SU-DHL-6 (cell line): ENCODE data around the gene BTBD9.

Experiments used
- H2AFZ ChIP-seq: fragments of 200-600 bp; sonication (generic); 2 replicates; pipeline ENCODE4 v1.6.1; 2014; ENCODE audit warnings: low read depth, mild to moderate bottlenecking, moderate library complexity, mixed read lengths, antibody characterized with exemption, low read length; ENCODE audit not compliant: severe bottlenecking
- H3F3A ChIP-seq: fragments of 200-600 bp; shearing (Covaris generic); 2 replicates; pipeline ENCODE4 v1.6.0; 2016; ENCODE audit warnings: antibody characterized with exemption, mild to moderate bottlenecking; ENCODE audit not compliant: insufficient read depth
- H3K27ac ChIP-seq: fragments of 200-600 bp; sonication (generic); 2 replicates; pipeline ENCODE4 v1.5.1; 2016; ENCODE audit warnings: low read depth, mild to moderate bottlenecking, low read length, moderate library complexity, mixed read lengths
- H3K27me3 ChIP-seq: fragments of 200-600 bp; sonication (generic), shearing (Covaris generic); 2 replicates; pipeline ENCODE4 v1.6.0; 2014; ENCODE audit warnings: mild to moderate bottlenecking, low read length
- H3K36me3 ChIP-seq: fragments of 200-600 bp; sonication (generic); 2 replicates; pipeline ENCODE4 v1.6.1; 2014; ENCODE audit warnings: mild to moderate bottlenecking, low read length, mixed read lengths
- H3K4me2 ChIP-seq: fragments of 300-600, 200-600 bp; shearing (Covaris generic), sonication (generic); 2 replicates; pipeline ENCODE4 v1.6.0; 2014; ENCODE audit warnings: low read length, low read depth, mild to moderate bottlenecking; ENCODE audit not compliant: poor library complexity, severe bottlenecking
- H3K4me3 ChIP-seq: fragments of 200-600 bp; sonication (generic); 2 replicates; pipeline ENCODE4 v1.5.1; 2014; ENCODE audit warnings: antibody characterized with exemption, low read length, mild to moderate bottlenecking, mixed read lengths; ENCODE audit not compliant: insufficient read depth, poor library complexity, severe bottlenecking
- H3K79me2 ChIP-seq: fragments of 200-600 bp; sonication (generic); 2 replicates; pipeline ENCODE4 v1.6.1; 2014; ENCODE audit warnings: mild to moderate bottlenecking, low read length, moderate library complexity; ENCODE audit not compliant: insufficient read depth
- H3K9ac ChIP-seq: fragments of 200-600 bp; sonication (generic); 2 replicates; pipeline ENCODE4 v1.7.0; 2014; ENCODE audit warnings: mild to moderate bottlenecking, low read length
- H3K9me2 ChIP-seq: fragments of 200-600 bp; sonication (generic); replicated peaks from 2 replicates; pipeline ENCODE4 v1.6.1; 2014; ENCODE audit warnings: low read length; ENCODE audit not compliant: insufficient read depth
- H3K9me3 ChIP-seq: fragments of 200-600 bp; sonication (generic); 2 replicates; pipeline ENCODE4 v1.6.1; 2014; ENCODE audit warnings: low read length, mixed read lengths; ENCODE audit not compliant: insufficient read depth
- H4K20me1 ChIP-seq: fragments of 200-600 bp; sonication (generic); 2 replicates; pipeline ENCODE4 v1.6.1; 2014; ENCODE audit warnings: low read depth, mild to moderate bottlenecking, antibody characterized with exemption, low read length, moderate library complexity, mixed read lengths
- CTCF ChIP-seq: fragments of 200-600 bp; sonication (generic); IDR thresholded peaks from one replicate; pipeline ENCODE4 v1.5.1; 2017; ENCODE audit warnings: antibody characterized with exemption, mild to moderate bottlenecking, low read length, moderate library complexity; ENCODE audit not compliant: insufficient read depth, poor library complexity, severe bottlenecking
- EZH2phosphoT487 ChIP-seq: fragments of 200-600 bp; sonication (generic), shearing (Covaris generic); conservative IDR thresholded peaks from 2 replicates; pipeline ENCODE4 v1.6.1; 2018; ENCODE audit warnings: mild to moderate bottlenecking, antibody characterized with exemption, low read length, moderate library complexity, mixed read lengths

Gene BTBD9

GRCh38 chr6:38593409-38593808 is 46.3 kb downstream of the BTBD9 start:
- Histone ChIP-seq H3K4me2 (no peak overlapping the region), H3K27ac (no peak overlapping the region), H3K9me2 (no peaks in the 10 kb centered on the region), H2AFZ (no peak overlapping the region), H4K20me1 (no peaks in the 10 kb centered on the region), H3K9ac (no peak overlapping the region), H3K27me3 (no peaks in the 10 kb centered on the region), H3K4me3 (no peak overlapping the region), H3K9me3 (no peaks in the 10 kb centered on the region), H3K79me2 (no peaks in the 10 kb centered on the region), H3K36me3 (no peaks in the 10 kb centered on the region), H3F3A (no peaks in the 10 kb centered on the region)
- TF ChIP-seq CTCF, result no peak
- TF ChIP-seq EZH2phosphoT487, result no peak

DNA sequence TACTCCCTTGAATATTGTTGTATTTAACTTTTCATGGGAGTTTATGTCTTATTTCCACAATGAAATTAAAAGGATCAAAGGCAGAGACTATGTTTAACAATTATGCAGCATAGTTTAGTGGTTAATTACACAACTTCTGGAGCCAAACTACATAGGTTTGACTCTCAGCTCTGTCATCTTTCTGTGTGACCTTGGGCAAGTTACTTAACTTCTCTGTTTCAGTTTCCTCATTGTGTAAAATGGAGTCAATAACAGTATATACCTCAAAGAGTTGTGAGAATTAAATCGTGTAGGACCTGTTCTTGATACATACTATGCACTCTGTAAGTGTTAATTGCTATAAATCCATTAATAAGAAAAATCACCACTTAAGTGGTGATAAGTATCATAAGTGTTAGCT is 48.3 kb downstream of the BTBD9 start:
- H3K27me3 ChIP-seq, result no peaks in the 10 kb centered on the region
- no peak overlapping the region for H3K4me3 ChIP-seq
- no peak overlapping the region for H3K27ac ChIP-seq
- TF ChIP-seq CTCF, result no peak
- TF ChIP-seq EZH2phosphoT487, result no peak
- no peaks in the 10 kb centered on the region for H3K79me2 ChIP-seq
- H4K20me1 ChIP-seq, result no peaks in the 10 kb centered on the region
- no peak overlapping the region for H3K9ac ChIP-seq
- no peaks in the 10 kb centered on the region for H3K9me2 ChIP-seq
- no peaks in the 10 kb centered on the region for H3F3A ChIP-seq
- no peaks in the 10 kb centered on the region for H3K36me3 ChIP-seq
- H3K9me3 ChIP-seq, result no peaks in the 10 kb centered on the region
- H2AFZ ChIP-seq, result no peak overlapping the region
- no peak overlapping the region for H3K4me2 ChIP-seq

- no peak overlapping the region for H2AFZ ChIP-seq
- H3F3A ChIP-seq, result no peaks in the 10 kb centered on the region
- no peaks in the 10 kb centered on the region for H3K9me2 ChIP-seq
- no peaks in the 10 kb centered on the region for H3K79me2 ChIP-seq
- H3K4me3 ChIP-seq, result no peak overlapping the region
- H3K4me2 ChIP-seq, result no peak overlapping the region
- H3K27me3 ChIP-seq, result no peaks in the 10 kb centered on the region
- no peaks in the 10 kb centered on the region for H4K20me1 ChIP-seq
- TF ChIP-seq EZH2phosphoT487, result no peak
- TF ChIP-seq CTCF, result no peak
- no peaks in the 10 kb centered on the region for H3K36me3 ChIP-seq
- H3K27ac ChIP-seq, result no peak overlapping the region
- no peak overlapping the region for H3K9ac ChIP-seq
- no peaks in the 10 kb centered on the region for H3K9me3 ChIP-seq
These were observed 50.4 kb downstream of the BTBD9 start for GRCh38 chr6:38589367-38589720.
